HL-60 (cell line): ENCODE measurements around the gene ZRSR2.
"Not testable (repeated sequence)": the region's sequence is repeated elsewhere in the genome, so short reads cannot be mapped to it uniquely, and the experiment has no call there.

Experiments
- DNase-seq, 2 experiments: peaks; one replicate each; pipeline ENCODE4 v3.0.0-alpha.2; 2010 to 2020; ENCODE audit warnings: low read depth in 1 of 2, low spot score in 1 of 2
- H3K27ac ChIP-seq: fragments of 250-450 bp; sonication (Bioruptor Pico); replicated peaks from 2 replicates; pipeline ENCODE4 v1.5.1; 2020; ENCODE audit warnings: mild to moderate bottlenecking, moderate library complexity
- H3K27me3 ChIP-seq: fragments of 250-450 bp; sonication (Bioruptor Pico); 2 replicates; pipeline ENCODE4 v1.5.1; 2021; ENCODE audit warnings: mild to moderate bottlenecking, moderate library complexity; ENCODE audit not compliant: insufficient read depth, poor library complexity, severe bottlenecking
- H3K4me3 ChIP-seq: replicated peaks from 2 replicates; pipeline ENCODE4 v1.5.1; 2011; ENCODE audit warnings: mild to moderate bottlenecking, control low read depth, low read length; ENCODE audit not compliant: insufficient read depth
- GABPA ChIP-seq: IDR thresholded peaks from 2 replicates; pipeline ENCODE4 v1.6.1; 2012; ENCODE audit warnings: low read depth
- POLR2AphosphoS5 ChIP-seq: IDR thresholded peaks from 2 replicates; pipeline ENCODE4 v1.6.1; 2012; ENCODE audit warnings: low read depth
- SPI1 ChIP-seq: IDR thresholded peaks from 2 replicates; pipeline ENCODE4 v1.6.1; 2012; ENCODE audit warnings: low read depth, mild to moderate bottlenecking, borderline replicate concordance
- TF ChIP-seq, protein P1 (sequence below): IDR thresholded peaks from 2 replicates; pipeline ENCODE4 v1.6.1; 2012; ENCODE audit warnings: low read depth; ENCODE audit not compliant: insufficient replicate concordance
- TF ChIP-seq, protein P2 (sequence below): IDR thresholded peaks from one replicate; pipeline ENCODE4 v1.5.1; 2011; ENCODE audit warnings: low read length, control low read depth, inconsistent platforms; ENCODE audit not compliant: insufficient read depth

The ZRSR2 gene

DNA sequence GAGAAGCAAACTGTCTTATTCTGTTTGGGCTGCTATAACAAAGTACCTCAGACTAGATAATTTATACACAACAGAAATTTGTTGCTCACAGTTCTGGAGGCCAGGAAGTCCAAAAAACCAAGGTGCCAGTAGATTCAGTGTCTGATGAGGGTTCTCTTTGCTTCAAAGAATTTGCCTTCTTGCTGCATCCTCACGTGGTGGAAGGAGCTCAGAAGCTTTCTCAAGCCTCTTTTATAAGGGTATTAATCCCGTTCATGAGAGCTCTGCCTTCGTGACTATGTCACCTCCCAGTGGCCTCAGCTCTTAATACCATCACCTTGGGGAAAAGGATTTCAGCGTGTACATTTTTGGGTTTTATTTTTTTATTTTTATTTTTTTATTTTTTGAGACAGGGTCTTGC lies 32.1 kb upstream of the ZRSR2 start:
- H3K27ac ChIP-seq: no peak overlapping the region
- no peak overlapping the region for H3K4me3 ChIP-seq
- no peak for DNase-seq
- H3K27me3 ChIP-seq: no peaks in the 10 kb centered on the region
- TF ChIP-seq POLR2AphosphoS5 (no peak), SPI1 (no peak), GABPA (no peak)
- TF ChIP-seq, protein P1, sequence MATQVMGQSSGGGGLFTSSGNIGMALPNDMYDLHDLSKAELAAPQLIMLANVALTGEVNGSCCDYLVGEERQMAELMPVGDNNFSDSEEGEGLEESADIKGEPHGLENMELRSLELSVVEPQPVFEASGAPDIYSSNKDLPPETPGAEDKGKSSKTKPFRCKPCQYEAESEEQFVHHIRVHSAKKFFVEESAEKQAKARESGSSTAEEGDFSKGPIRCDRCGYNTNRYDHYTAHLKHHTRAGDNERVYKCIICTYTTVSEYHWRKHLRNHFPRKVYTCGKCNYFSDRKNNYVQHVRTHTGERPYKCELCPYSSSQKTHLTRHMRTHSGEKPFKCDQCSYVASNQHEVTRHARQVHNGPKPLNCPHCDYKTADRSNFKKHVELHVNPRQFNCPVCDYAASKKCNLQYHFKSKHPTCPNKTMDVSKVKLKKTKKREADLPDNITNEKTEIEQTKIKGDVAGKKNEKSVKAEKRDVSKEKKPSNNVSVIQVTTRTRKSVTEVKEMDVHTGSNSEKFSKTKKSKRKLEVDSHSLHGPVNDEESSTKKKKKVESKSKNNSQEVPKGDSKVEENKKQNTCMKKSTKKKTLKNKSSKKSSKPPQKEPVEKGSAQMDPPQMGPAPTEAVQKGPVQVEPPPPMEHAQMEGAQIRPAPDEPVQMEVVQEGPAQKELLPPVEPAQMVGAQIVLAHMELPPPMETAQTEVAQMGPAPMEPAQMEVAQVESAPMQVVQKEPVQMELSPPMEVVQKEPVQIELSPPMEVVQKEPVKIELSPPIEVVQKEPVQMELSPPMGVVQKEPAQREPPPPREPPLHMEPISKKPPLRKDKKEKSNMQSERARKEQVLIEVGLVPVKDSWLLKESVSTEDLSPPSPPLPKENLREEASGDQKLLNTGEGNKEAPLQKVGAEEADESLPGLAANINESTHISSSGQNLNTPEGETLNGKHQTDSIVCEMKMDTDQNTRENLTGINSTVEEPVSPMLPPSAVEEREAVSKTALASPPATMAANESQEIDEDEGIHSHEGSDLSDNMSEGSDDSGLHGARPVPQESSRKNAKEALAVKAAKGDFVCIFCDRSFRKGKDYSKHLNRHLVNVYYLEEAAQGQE: no peak
- TF ChIP-seq, protein P2, sequence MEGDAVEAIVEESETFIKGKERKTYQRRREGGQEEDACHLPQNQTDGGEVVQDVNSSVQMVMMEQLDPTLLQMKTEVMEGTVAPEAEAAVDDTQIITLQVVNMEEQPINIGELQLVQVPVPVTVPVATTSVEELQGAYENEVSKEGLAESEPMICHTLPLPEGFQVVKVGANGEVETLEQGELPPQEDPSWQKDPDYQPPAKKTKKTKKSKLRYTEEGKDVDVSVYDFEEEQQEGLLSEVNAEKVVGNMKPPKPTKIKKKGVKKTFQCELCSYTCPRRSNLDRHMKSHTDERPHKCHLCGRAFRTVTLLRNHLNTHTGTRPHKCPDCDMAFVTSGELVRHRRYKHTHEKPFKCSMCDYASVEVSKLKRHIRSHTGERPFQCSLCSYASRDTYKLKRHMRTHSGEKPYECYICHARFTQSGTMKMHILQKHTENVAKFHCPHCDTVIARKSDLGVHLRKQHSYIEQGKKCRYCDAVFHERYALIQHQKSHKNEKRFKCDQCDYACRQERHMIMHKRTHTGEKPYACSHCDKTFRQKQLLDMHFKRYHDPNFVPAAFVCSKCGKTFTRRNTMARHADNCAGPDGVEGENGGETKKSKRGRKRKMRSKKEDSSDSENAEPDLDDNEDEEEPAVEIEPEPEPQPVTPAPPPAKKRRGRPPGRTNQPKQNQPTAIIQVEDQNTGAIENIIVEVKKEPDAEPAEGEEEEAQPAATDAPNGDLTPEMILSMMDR: no peak

DNA sequence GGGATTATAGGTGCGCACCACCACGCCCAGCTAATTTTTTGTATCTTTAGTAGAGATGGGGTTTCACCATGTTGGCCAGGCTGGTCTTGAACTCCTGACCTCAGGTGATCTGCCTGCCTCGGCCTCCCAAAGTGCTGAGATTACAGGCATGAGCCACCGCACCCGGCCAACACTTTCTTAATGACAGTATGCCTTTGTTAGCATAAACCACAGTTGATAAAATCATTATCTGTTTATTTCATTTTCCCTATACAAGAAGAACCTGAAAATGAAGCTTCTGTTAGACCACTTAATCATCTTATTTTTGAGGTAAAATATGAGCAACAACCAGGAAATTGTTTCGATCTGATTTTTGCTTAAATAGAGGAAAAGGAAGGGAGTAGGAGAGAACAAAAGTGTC lies 30.4 kb upstream of the ZRSR2 start:
- not testable (repeated sequence) for H3K4me3 ChIP-seq, H3K27me3 ChIP-seq, DNase-seq, H3K27ac ChIP-seq

DNA sequence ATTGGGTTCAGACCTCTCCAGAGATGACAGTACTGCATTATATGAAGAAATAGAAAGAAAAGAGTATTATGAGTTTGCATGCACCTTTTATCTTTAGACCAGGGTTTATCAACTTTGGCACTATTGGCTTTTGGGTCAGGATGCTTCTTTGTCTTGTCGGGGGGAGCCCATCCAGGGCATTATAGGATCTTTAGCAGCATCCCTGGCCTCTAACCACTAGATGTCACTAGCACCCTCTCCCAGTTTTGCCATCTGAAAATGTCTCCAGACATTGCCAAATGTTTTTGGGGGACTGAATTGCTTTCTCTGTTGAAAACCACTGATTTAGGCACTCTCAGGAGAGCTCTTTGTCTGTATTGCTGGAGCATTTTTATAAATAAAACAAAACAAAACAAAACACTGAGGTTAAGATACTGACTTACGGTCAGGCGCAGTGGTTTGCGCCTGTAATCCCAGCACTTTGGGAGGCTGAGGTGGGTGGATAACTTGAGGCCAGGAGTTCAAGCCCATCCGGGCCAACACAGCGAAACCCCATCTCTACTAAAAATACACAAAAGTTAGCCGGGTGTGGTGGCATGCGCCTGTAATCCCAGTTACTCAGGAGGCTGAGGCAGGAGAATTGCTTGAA lies 28.6 kb upstream of the ZRSR2 start:
- H3K27me3 ChIP-seq: no peaks in the 10 kb centered on the region
- DNase-seq: peak in 1 of 2 experiments; percentile 52
- TF ChIP-seq POLR2AphosphoS5 (no peak), SPI1 (no peak), GABPA (no peak)
- TF ChIP-seq, protein P1: no peak
- TF ChIP-seq, protein P2: peak; percentile 27
- no peak overlapping the region for H3K27ac ChIP-seq
- no peak overlapping the region for H3K4me3 ChIP-seq

DNA sequence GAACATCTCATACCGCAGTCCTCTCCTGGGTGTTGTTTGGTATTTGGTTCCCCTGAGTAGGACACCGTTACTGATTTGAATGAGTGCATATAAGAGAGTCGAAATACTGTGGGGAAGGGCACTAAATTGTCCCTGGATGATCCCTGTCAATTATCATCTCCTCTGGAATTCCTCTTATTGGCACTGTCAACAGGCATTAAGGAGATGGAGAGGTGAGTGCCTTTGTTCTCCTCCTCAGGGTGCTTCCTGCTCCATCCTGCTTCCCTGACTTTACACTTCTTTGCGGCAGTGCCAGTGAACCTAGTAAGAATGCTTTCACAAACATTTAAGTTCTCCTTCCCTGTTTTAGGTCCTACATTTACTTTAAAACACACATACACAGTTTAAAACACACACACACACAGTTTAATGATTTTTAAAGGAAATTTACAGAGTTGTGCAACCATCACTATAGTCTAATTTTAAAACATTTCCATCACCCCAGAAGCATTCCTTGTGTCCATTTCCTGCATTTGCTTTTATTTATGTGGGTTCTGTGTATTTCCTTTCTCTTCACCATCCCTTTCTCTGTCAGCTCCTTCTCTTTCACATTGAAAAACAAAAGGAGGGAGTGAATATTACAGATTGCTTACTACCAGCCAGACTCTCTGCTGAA lies 20.9 kb upstream of the ZRSR2 start:
- no peak overlapping the region for H3K4me3 ChIP-seq
- no peak for DNase-seq

More for the DNA sequence above, 20.9 kb upstream of the ZRSR2 start:
- TF ChIP-seq, protein P1: no peak
- TF ChIP-seq SPI1: no peak
- TF ChIP-seq, protein P2: no peak
- TF ChIP-seq POLR2AphosphoS5: no peak
- TF ChIP-seq GABPA: no peak
- Histone ChIP-seq H3K27ac (no peak overlapping the region), H3K27me3 (no peaks in the 10 kb centered on the region)
